ENCODE data around the gene POLR3E.

POLR3E gene, protein sequence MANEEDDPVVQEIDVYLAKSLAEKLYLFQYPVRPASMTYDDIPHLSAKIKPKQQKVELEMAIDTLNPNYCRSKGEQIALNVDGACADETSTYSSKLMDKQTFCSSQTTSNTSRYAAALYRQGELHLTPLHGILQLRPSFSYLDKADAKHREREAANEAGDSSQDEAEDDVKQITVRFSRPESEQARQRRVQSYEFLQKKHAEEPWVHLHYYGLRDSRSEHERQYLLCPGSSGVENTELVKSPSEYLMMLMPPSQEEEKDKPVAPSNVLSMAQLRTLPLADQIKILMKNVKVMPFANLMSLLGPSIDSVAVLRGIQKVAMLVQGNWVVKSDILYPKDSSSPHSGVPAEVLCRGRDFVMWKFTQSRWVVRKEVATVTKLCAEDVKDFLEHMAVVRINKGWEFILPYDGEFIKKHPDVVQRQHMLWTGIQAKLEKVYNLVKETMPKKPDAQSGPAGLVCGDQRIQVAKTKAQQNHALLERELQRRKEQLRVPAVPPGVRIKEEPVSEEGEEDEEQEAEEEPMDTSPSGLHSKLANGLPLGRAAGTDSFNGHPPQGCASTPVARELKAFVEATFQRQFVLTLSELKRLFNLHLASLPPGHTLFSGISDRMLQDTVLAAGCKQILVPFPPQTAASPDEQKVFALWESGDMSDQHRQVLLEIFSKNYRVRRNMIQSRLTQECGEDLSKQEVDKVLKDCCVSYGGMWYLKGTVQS

DNA sequence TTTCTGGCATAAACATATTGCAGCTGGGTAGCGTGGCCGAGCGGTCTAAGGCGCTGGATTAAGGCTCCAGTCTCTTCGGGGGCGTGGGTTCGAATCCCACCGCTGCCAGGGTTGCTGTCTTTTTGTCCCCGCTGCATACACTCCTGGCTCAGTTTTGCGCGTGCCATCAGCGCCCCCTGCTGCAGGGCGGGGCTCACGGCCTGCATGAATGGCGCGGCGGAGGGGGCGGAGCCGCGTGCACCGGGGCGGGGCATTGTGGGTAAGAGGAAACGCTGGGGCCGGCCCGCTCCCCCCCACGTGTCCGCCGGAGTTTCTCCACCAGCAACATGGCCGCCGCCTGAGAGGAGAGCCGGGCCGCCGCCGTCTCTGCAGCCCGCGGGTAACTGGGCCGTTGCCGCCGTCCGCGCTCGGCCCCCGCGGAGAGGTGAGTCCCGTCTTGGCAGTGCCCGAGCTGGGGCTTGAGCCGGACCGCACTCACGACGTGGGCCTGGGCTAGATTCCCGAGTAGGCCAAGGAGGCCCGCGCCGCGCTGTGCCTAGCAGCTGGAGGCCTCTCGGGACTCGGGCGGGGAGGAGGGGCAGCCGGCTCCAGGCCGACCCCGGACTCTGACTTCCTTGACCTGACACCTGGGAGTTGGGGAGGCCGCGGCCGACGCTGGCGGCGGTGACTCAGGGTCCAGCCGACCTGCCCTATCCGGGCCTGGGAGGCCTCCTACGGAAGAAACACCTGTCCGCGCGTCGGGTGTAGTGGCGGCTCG is at the start of gene POLR3E:
Gene POLR3E (plus strand): TSS at position 296 of the 757 bp plus-strand sequence. CDS start 5,560 bp downstream, outside the sequence.
- Histone ChIP-seq H3K36me3 (ENCODE audit: control insufficient read depth, insufficient read depth, low read length) (no peaks in the 10 kb centered on the region), H3K9ac (ENCODE audit: low read length) (peak within 1 kb of the TSS; percentile 88), H3K4me3 (ENCODE audit: low read length) (peak within 1 kb of the TSS; percentile 61), H3K27me3 (ENCODE audit: control insufficient read depth, insufficient read depth, low read length) (no peaks in the 10 kb centered on the region), H3K4me1 (ENCODE audit: control insufficient read depth, insufficient read depth, low read length) (peaks cover 9% of the 10 kb centered on the region), H3K9me3 (ENCODE audit: control insufficient read depth, low read length) (no peaks in the 10 kb centered on the region)

DNA sequence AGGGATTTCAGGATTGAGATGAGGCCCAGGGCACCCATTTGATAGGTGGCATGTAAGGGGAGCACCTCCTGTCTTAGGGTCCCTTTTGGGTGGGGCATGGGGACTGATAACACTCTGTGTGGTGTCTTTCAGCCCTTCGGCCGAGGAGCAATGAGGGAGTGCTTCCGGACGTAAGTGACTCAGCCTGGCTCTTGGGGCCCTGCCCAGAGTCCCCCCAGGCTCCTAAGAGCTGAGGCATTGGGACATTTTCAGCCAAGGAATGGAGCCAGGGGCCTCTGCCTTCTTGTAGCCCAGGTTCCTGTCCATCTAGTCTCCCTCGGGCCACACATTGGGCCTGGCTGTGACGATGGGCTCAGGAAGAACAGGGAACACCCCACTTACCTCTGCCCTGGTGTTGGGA is 46.7 kb upstream of the POLR3E start:
- Histone ChIP-seq H3K4me1 (ENCODE audit: control insufficient read depth, insufficient read depth, low read length) (no peaks in the 10 kb centered on the region), H3K36me3 (ENCODE audit: control insufficient read depth, insufficient read depth, low read length) (peaks cover 16% of the 10 kb centered on the region), H3K27me3 (ENCODE audit: control insufficient read depth, insufficient read depth, low read length) (no peaks in the 10 kb centered on the region), H3K9ac (ENCODE audit: low read length) (no peak overlapping the region), H3K4me3 (ENCODE audit: low read length) (no peak overlapping the region), H3K9me3 (ENCODE audit: control insufficient read depth, low read length) (peaks cover 4% of the 10 kb centered on the region)

DNA sequence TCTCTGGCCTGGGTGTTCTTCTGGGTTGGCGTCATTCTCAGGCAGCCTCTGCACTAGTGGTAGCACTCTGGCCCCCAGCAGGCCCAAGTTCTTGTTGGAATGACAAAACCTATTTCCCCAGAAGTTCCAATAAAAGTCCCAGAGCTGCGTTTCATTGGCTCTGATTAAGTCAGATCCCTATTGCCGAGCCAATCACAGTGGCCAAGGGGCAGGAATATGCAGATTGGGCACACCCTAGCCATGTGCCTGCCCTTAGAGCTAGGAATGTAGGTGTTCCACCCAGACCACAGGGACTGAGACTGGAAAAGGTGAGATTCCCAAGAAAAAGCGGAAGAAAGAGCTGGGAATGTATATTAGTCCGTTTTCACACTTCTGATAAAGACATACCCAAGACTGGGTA is 44.9 kb upstream of the POLR3E start:
- H3K4me1 ChIP-seq (ENCODE audit: control insufficient read depth, insufficient read depth, low read length) = no peaks in the 10 kb centered on the region
- no peak overlapping the region for H3K9ac ChIP-seq (ENCODE audit: low read length)
- H3K36me3 ChIP-seq (ENCODE audit: control insufficient read depth, insufficient read depth, low read length) = peaks cover 24% of the 10 kb centered on the region
- H3K27me3 ChIP-seq (ENCODE audit: control insufficient read depth, insufficient read depth, low read length) = no peaks in the 10 kb centered on the region
- peaks cover 4% of the 10 kb centered on the region for H3K9me3 ChIP-seq (ENCODE audit: control insufficient read depth, low read length)
- no peak overlapping the region for H3K4me3 ChIP-seq (ENCODE audit: low read length)

DNA sequence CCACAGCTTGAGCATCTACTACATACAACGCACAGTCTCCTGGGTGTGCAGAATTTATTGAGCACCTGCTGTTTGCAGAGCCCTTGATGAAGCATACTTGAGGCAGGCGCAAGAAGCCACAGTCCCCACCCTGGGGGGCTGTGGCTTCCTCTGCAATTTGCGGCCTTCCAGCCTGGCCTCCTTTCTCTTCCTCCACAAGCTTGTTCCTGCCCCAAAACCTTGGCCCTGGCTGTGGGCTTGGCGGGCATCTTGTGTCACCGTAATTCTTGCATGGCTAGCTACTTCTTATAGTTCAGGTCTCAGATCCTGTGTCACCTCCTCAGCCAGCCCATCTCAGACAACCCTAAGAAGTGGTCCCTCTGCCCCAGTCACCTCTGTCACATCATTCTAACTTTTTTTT is 43.9 kb upstream of the POLR3E start:
- no peaks in the 10 kb centered on the region for H3K4me1 ChIP-seq (ENCODE audit: control insufficient read depth, insufficient read depth, low read length)
- no peak overlapping the region for H3K9ac ChIP-seq (ENCODE audit: low read length)
- H3K27me3 ChIP-seq (ENCODE audit: control insufficient read depth, insufficient read depth, low read length) = no peaks in the 10 kb centered on the region
- peaks cover 32% of the 10 kb centered on the region for H3K36me3 ChIP-seq (ENCODE audit: control insufficient read depth, insufficient read depth, low read length)
- H3K4me3 ChIP-seq (ENCODE audit: low read length) = no peak overlapping the region
- H3K9me3 ChIP-seq (ENCODE audit: control insufficient read depth, low read length) = peaks cover 4% of the 10 kb centered on the region

DNA sequence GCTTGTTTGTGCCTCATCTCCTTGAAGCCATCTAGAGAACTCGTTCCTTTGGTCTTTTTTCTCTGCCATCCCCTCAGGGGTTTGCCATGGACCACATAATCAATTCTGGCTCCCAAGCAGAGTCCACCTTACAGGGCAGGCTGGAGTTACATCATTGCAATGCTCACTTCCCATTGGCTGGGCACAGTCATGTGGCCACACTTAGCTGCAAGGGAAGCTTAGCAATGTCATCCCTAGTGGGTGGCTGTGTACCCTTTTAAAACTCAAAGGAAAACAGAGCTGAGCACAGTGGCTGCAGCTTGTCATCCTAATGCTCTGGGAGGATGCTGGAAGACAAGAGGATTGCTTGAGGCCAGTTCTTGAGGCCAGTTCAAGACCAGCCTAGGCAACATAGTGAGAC is 41.9 kb upstream of the POLR3E start:
- Histone ChIP-seq H3K27me3 (ENCODE audit: control insufficient read depth, insufficient read depth, low read length) (no peaks in the 10 kb centered on the region), H3K36me3 (ENCODE audit: control insufficient read depth, insufficient read depth, low read length) (peaks cover 34% of the 10 kb centered on the region), H3K9me3 (ENCODE audit: control insufficient read depth, low read length) (peaks cover 4% of the 10 kb centered on the region), H3K4me3 (ENCODE audit: low read length) (no peak overlapping the region), H3K4me1 (ENCODE audit: control insufficient read depth, insufficient read depth, low read length) (no peaks in the 10 kb centered on the region), H3K9ac (ENCODE audit: low read length) (no peak overlapping the region)

DNA sequence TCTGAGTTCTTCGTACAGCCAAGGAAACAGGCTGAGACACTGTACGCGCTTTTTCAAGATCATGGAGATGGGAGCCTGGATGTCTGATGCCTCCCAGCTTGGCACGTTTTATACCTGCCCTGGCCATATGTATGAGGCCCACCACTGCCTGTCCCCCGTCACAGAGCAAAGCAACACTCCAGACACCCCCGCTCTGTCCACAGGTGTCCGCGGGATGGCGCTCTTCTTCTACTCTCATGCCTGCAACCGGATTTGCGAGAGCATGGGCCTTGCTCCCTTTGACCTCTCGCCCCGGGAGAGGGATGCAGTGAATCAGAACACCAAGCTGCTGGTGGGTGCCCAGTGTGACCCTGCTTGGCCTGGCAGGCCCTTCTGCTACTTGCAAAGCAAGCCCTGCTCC is 39.8 kb upstream of the POLR3E start:
- Histone ChIP-seq H3K36me3 (ENCODE audit: control insufficient read depth, insufficient read depth, low read length) (peaks cover 33% of the 10 kb centered on the region), H3K4me3 (ENCODE audit: low read length) (no peak overlapping the region), H3K9ac (ENCODE audit: low read length) (no peak overlapping the region), H3K27me3 (ENCODE audit: control insufficient read depth, insufficient read depth, low read length) (no peaks in the 10 kb centered on the region), H3K9me3 (ENCODE audit: control insufficient read depth, low read length) (peaks cover 4% of the 10 kb centered on the region), H3K4me1 (ENCODE audit: control insufficient read depth, insufficient read depth, low read length) (no peaks in the 10 kb centered on the region)

DNA sequence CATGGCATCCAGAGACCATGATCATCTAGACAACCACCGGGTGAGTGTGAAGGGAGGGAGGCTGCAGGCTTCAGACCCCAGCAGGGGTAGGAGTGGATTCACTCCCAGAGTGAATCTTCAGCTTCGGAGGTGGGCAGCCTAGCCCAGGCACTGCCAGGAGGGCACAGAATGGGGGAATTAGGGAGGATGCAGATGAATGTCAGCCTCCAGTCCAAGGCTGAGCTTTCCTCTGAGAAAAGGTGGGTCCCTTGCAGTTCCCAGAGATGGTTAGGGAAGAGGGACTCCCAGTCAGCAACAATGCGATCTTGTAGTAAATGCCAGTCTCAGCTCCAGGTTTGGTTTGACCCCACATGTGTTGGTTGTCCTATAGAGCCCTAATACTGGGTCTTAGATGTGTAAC is 36.7 kb upstream of the POLR3E start:
- Histone ChIP-seq H3K36me3 (ENCODE audit: control insufficient read depth, insufficient read depth, low read length) (peaks cover 28% of the 10 kb centered on the region), H3K4me1 (ENCODE audit: control insufficient read depth, insufficient read depth, low read length) (no peaks in the 10 kb centered on the region), H3K4me3 (ENCODE audit: low read length) (no peak overlapping the region), H3K9ac (ENCODE audit: low read length) (no peak overlapping the region), H3K9me3 (ENCODE audit: control insufficient read depth, low read length) (no peaks in the 10 kb centered on the region), H3K27me3 (ENCODE audit: control insufficient read depth, insufficient read depth, low read length) (no peaks in the 10 kb centered on the region)

DNA sequence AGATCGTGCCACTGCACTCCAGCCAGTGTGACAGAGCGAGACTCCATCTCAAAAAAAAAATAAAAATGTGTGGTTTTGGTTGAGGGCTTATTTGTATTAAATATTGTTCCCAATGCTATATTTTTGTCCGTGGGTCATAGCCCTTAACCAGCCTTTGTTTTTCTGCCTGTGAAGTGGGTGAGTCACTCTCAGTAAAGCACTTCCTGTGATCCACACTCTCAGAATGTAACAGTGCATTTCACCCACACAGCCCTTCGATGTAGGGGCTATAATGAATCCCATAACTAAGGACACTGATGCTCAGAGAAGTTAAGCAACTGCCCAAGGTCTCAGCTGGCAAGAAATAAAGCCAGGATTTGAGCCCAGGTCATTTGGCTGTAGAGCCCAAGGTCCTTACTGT is 34.7 kb upstream of the POLR3E start:
- no peak overlapping the region for H3K9ac ChIP-seq (ENCODE audit: low read length)
- no peak overlapping the region for H3K4me3 ChIP-seq (ENCODE audit: low read length)
- no peaks in the 10 kb centered on the region for H3K9me3 ChIP-seq (ENCODE audit: control insufficient read depth, low read length)
- peaks cover 23% of the 10 kb centered on the region for H3K36me3 ChIP-seq (ENCODE audit: control insufficient read depth, insufficient read depth, low read length)
- H3K4me1 ChIP-seq (ENCODE audit: control insufficient read depth, insufficient read depth, low read length) = no peaks in the 10 kb centered on the region
- no peaks in the 10 kb centered on the region for H3K27me3 ChIP-seq (ENCODE audit: control insufficient read depth, insufficient read depth, low read length)

DNA sequence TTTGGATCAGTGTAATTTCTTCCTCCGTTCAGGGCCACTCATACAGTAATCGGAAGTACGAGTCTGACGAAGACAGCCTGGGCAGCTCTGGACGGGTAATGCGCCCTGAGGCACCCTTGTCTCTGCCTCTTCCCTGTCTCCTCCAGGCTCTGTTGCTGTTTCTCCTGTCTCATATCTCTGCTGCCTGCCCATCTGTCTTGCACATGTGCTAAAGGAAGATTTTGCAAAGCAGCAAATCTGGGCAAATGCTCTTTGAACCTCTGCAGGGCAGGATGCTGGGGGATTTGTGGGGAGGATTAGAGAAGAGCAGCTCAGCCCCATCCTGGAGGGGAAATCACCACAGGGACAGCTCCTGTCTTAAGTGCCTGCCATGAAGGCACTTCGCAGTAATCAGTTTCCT is 32.4 kb upstream of the POLR3E start:
- H3K36me3 ChIP-seq (ENCODE audit: control insufficient read depth, insufficient read depth, low read length) = peaks cover 14% of the 10 kb centered on the region
- H3K27me3 ChIP-seq (ENCODE audit: control insufficient read depth, insufficient read depth, low read length) = no peaks in the 10 kb centered on the region
- no peak overlapping the region for H3K9ac ChIP-seq (ENCODE audit: low read length)
- H3K9me3 ChIP-seq (ENCODE audit: control insufficient read depth, low read length) = no peaks in the 10 kb centered on the region
- no peaks in the 10 kb centered on the region for H3K4me1 ChIP-seq (ENCODE audit: control insufficient read depth, insufficient read depth, low read length)
- H3K4me3 ChIP-seq (ENCODE audit: low read length) = no peak overlapping the region

DNA sequence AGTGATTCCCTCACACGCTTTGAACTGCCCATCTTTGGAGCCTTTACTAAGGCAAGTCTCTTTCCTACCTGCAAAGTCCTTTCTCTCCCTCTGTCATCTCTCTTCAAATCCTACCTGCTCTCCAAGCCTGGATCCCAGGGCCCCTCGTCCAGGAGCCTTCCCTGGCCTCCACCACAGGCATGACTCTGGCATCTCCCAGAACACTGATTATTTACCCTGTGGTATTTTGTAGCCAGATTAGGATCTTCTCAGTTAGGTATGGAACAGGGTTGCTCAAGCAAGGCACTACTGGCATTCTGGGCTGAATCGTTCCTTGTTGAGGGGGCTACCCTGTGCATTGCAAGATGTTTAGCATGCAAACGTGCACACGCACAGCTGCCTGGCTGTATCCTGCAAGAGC is 31.9 kb upstream of the POLR3E start:
- Histone ChIP-seq H3K4me1 (ENCODE audit: control insufficient read depth, insufficient read depth, low read length) (no peaks in the 10 kb centered on the region), H3K4me3 (ENCODE audit: low read length) (no peak overlapping the region), H3K9ac (ENCODE audit: low read length) (no peak overlapping the region), H3K36me3 (ENCODE audit: control insufficient read depth, insufficient read depth, low read length) (peaks cover 12% of the 10 kb centered on the region), H3K9me3 (ENCODE audit: control insufficient read depth, low read length) (no peaks in the 10 kb centered on the region), H3K27me3 (ENCODE audit: control insufficient read depth, insufficient read depth, low read length) (no peaks in the 10 kb centered on the region)

DNA sequence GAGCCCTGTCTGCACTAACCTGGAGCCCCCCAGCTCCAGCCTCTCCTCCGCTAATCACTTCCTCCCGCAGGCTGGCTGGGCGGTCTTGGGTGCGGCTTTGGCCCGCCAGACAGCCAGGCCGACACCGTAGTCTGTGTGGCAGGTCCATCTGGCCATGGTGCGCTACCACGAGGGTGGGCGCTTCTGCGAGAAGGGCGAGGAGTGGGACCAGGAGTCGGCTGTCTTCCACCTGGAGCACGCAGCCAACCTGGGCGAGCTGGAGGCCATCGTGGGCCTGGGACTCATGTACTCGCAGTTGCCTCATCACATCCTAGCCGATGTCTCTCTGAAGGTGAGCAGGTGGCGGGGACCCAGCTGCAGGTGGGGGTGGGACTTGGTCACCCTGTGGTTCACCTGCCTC is 30.7 kb upstream of the POLR3E start:
- no peaks in the 10 kb centered on the region for H3K27me3 ChIP-seq (ENCODE audit: control insufficient read depth, insufficient read depth, low read length)
- no peaks in the 10 kb centered on the region for H3K4me1 ChIP-seq (ENCODE audit: control insufficient read depth, insufficient read depth, low read length)
- no peak overlapping the region for H3K9ac ChIP-seq (ENCODE audit: low read length)
- H3K9me3 ChIP-seq (ENCODE audit: control insufficient read depth, low read length) = no peaks in the 10 kb centered on the region
- no peak overlapping the region for H3K4me3 ChIP-seq (ENCODE audit: low read length)
- peaks cover 13% of the 10 kb centered on the region for H3K36me3 ChIP-seq (ENCODE audit: control insufficient read depth, insufficient read depth, low read length)

DNA sequence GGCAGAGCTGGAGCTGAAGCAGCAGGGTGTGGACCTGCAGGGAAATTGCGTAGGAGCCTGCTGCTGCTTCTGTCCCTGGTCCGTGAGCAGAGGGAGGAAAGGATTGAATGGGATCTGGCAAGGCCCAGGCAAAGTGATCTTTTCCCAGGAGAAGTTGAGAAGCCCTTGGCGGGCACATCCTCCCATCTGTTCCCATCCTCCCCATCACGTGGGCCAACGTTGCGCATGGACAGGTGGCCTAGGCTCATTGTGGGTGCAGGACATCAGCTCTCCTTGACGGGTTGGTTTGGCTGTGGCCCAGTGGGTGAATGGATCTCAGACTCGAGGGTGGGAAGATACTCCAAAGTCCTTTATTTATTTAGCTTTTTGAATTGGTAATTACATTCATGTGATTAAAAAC is 29.4 kb upstream of the POLR3E start:
- H3K4me1 ChIP-seq (ENCODE audit: control insufficient read depth, insufficient read depth, low read length) = no peaks in the 10 kb centered on the region
- no peak overlapping the region for H3K9ac ChIP-seq (ENCODE audit: low read length)
- peaks cover 13% of the 10 kb centered on the region for H3K36me3 ChIP-seq (ENCODE audit: control insufficient read depth, insufficient read depth, low read length)
- no peaks in the 10 kb centered on the region for H3K27me3 ChIP-seq (ENCODE audit: control insufficient read depth, insufficient read depth, low read length)
- no peaks in the 10 kb centered on the region for H3K9me3 ChIP-seq (ENCODE audit: control insufficient read depth, low read length)
- no peak overlapping the region for H3K4me3 ChIP-seq (ENCODE audit: low read length)
